Measurements from ENCODE around the gene DOP1A. TPM values are rescaled to one million over a fixed set of nuclear protein-coding genes. Genes with fewer than 3 reads are reported as not detected.

DOP1A gene
- total and polyA plus RNA-seq, 2 of the 13 experiments (the other 11 are each of a cell fraction or from before 2014, with no cell fraction given), result 5.2 to 16.7 TPM

DNA sequence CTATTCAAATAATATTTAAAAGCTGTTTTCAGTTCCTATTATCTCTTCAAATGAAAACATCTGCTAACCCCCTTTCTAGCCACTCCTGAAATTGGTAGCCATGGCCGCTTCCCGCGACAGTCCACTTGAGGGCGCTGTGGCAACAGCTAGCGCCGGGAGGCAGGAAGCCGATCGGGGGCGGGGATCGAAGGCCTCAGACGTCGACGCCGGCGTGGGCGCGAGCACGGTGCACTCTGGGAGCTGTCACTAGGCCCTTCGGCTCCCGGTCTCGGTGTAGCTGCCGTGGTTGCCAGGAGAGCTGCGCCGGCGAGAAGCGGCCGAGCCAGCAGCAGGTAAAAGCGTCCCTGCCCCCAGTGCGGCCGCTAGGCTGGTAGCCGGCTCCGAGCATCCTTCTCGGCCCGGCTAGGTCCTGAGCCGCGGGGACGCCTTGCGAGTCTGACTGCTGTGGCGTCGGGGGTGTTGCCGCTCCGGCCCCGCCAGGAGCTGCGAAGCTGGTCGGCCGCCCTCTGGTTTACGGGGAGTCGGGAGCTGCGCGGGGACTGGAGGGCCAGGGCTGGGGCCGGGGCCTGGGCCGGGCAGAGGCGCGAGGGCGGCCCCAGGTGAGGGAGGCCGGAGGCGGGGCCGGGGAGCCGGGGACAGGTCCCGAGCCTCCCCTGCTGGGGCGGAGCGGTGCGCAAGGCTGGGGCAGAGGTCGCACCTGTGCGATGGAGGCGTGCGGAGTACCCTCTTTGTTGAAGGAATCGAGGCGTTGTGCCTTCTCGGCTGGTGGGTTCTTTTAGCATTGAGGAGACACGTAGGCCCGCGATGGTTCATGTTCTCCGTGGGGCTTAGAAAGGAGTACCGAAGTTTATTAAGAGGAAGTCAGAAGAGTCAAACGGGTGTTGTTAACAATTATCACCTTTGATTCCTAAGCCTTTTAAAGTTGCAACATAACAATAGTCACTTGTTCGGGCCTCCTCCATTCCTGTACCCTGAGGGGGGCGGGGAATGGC, at the start of gene DOP1A (continued):
- TF ChIP-seq, protein P1, sequence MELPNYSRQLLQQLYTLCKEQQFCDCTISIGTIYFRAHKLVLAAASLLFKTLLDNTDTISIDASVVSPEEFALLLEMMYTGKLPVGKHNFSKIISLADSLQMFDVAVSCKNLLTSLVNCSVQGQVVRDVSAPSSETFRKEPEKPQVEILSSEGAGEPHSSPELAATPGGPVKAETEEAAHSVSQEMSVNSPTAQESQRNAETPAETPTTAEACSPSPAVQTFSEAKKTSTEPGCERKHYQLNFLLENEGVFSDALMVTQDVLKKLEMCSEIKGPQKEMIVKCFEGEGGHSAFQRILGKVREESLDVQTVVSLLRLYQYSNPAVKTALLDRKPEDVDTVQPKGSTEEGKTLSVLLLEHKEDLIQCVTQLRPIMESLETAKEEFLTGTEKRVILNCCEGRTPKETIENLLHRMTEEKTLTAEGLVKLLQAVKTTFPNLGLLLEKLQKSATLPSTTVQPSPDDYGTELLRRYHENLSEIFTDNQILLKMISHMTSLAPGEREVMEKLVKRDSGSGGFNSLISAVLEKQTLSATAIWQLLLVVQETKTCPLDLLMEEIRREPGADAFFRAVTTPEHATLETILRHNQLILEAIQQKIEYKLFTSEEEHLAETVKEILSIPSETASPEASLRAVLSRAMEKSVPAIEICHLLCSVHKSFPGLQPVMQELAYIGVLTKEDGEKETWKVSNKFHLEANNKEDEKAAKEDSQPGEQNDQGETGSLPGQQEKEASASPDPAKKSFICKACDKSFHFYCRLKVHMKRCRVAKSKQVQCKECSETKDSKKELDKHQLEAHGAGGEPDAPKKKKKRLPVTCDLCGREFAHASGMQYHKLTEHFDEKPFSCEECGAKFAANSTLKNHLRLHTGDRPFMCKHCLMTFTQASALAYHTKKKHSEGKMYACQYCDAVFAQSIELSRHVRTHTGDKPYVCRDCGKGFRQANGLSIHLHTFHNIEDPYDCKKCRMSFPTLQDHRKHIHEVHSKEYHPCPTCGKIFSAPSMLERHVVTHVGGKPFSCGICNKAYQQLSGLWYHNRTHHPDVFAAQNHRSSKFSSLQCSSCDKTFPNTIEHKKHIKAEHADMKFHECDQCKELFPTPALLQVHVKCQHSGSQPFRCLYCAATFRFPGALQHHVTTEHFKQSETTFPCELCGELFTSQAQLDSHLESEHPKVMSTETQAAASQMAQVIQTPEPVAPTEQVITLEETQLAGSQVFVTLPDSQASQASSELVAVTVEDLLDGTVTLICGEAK (IDR thresholded peaks at IDR 0.05), result no peak
- TF ChIP-seq, protein P1 (CRISPR knock-in tag; IDR thresholded peaks at IDR 0.05), result peak; percentile 54; the same call in 1 of the 2 replicates
- TF ChIP-seq, protein P2, sequence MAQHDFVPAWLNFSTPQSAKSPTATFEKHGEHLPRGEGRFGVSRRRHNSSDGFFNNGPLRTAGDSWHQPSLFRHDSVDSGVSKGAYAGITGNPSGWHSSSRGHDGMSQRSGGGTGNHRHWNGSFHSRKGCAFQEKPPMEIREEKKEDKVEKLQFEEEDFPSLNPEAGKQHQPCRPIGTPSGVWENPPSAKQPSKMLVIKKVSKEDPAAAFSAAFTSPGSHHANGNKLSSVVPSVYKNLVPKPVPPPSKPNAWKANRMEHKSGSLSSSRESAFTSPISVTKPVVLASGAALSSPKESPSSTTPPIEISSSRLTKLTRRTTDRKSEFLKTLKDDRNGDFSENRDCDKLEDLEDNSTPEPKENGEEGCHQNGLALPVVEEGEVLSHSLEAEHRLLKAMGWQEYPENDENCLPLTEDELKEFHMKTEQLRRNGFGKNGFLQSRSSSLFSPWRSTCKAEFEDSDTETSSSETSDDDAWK (CRISPR knock-in tag; IDR thresholded peaks at IDR 0.05), result no peak
- TF ChIP-seq ZIK1 (CRISPR knock-in tag; IDR thresholded peaks at IDR 0.05; ENCODE audit: borderline replicate concordance, low read depth), result no peak
- TF ChIP-seq ZBTB8A (CRISPR knock-in tag; IDR thresholded peaks at IDR 0.05; ENCODE audit: borderline replicate concordance, low read depth), result no peak
- TF ChIP-seq, protein P3, sequence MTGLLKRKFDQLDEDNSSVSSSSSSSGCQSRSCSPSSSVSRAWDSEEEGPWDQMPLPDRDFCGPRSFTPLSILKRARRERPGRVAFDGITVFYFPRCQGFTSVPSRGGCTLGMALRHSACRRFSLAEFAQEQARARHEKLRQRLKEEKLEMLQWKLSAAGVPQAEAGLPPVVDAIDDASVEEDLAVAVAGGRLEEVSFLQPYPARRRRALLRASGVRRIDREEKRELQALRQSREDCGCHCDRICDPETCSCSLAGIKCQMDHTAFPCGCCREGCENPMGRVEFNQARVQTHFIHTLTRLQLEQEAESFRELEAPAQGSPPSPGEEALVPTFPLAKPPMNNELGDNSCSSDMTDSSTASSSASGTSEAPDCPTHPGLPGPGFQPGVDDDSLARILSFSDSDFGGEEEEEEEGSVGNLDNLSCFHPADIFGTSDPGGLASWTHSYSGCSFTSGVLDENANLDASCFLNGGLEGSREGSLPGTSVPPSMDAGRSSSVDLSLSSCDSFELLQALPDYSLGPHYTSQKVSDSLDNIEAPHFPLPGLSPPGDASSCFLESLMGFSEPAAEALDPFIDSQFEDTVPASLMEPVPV (CRISPR knock-in tag; IDR thresholded peaks at IDR 0.05), result peak; percentile 51
- TF ChIP-seq PCBP1 (IDR thresholded peaks at IDR 0.05; ENCODE audit: borderline replicate concordance, low read depth, low read length), result no peak
- TF ChIP-seq KLF11 (CRISPR knock-in tag; IDR thresholded peaks at IDR 0.05), result no peak
- TF ChIP-seq DPF2 (CRISPR knock-in tag; IDR thresholded peaks at IDR 0.05; ENCODE audit: borderline replicate concordance, low read depth), result no peak
- TF ChIP-seq, protein P4, sequence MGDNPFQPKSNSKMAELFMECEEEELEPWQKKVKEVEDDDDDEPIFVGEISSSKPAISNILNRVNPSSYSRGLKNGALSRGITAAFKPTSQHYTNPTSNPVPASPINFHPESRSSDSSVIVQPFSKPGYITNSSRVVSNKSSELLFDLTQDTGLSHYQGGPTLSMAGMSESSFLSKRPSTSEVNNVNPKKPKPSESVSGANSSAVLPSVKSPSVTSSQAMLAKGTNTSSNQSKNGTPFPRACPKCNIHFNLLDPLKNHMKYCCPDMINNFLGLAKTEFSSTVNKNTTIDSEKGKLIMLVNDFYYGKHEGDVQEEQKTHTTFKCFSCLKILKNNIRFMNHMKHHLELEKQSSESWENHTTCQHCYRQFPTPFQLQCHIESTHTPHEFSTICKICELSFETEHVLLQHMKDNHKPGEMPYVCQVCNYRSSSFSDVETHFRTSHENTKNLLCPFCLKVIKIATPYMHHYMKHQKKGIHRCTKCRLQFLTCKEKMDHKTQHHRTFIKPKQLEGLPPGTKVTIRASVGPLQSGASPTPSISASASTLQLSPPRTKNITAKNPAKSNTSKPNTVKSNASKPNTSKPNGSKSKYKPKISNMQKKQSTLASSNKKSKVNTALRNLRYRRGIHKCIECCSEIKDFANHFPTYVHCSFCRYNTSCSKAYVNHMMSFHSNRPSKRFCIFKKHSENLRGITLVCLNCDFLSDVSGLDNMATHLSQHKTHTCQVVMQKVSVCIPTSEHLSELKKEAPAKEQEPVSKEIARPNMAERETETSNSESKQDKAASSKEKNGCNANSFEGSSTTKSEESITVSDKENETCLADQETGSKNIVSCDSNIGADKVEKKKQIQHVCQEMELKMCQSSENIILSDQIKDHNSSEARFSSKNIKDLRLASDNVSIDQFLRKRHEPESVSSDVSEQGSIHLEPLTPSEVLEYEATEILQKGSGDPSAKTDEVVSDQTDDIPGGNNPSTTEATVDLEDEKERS (CRISPR knock-in tag; IDR thresholded peaks at IDR 0.05), result peak; percentile 70
- no peak for TF ChIP-seq ZNF782 (CRISPR knock-in tag; IDR thresholded peaks at IDR 0.05; ENCODE audit: borderline replicate concordance)
- TF ChIP-seq SALL2 (CRISPR knock-in tag; IDR thresholded peaks at IDR 0.05), result peak; percentile 93
